GM18502 (cell line): Measurements from ENCODE around the gene WWOX.

ENCODE experiments used
- ATAC-seq: cut with Tn5 transposase; IDR thresholded peaks from one replicate; pipeline ENCODE4 v1.9.1; 2021; ENCODE audit warnings: mild to moderate bottlenecking; ENCODE audit not compliant: unreplicated experiment, poor library complexity

The WWOX gene

DNA sequence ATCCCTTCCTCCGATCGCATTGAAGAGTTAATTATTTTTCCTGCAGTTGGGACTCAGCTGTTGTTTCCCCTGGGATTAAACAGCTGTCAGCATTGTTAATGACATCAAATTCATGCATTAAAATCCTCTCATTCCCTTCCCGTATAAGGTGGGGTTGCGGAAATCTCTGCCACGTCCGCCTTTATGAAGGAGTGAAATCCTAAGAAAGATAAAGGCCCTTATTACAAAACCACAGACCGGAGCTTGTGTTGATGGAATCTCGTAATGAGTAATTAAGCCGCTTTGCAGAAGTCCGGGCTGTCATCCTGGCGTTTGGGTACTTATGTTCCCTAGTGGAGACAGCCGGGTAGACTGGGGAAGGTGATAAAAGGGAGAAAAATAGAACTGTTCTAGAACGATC lies 873.5 kb downstream of the WWOX start:
- no peak for ATAC-seq

GRCh38 chr16:78976212-78976611 lies 876.8 kb downstream of the WWOX start:
- ATAC-seq, result no peak

GRCh38 chr16:78980825-78981224 lies 881.4 kb downstream of the WWOX start:
- no peak for ATAC-seq

GRCh38 chr16:78982096-78982744 lies 882.8 kb downstream of the WWOX start:
- ATAC-seq, result no peak

DNA sequence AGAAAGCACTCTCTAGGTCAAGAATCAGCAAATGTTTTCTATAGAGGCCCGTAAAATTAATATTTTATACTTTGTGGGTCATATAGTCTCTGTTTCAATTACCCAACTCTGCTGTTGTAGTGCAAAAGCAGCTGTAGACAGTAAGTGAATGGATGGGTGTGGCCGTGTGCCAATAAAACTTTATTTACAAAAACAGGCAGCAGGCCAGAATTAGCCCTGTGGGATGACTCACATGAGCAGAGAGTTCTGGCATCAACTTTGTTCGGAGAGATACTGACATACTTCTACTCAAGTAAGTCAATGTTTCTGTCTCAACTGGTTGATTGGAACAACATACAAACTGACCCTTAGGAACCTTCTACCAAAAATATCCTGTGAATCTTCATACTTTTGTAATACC lies 884.9 kb downstream of the WWOX start:
- ATAC-seq, result no peak

DNA sequence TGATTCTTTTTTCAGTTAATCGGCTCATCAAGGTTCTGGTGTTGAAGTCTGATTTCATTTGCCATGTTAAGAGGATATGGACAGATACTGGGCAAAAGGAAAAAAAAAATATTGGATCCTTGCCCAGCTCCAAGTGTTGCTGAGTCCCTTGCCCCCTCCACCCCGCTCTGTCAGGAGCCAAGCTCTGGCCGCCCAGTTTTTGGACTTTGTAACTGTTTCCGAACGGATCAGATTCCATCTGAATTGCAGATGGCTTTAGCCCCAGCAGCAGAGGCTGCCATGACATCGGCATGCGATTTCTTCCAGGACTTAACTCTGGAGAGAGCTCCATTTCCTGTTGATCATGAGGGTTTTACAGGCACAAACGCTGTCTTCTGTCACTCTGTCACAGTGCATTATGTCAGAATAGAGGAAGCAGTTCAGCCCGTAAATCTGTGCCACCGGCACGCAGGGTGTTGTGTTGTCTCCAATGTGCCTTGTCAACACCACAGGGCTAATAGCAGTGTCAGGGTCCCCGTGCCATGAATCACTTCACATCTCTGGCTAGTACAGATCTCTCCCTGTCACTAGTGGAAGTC lies 885.5 kb downstream of the WWOX start:
- ATAC-seq, result no peak

GRCh38 chr16:78985716-78986605 lies 886.5 kb downstream of the WWOX start:
- ATAC-seq, result no peak

GRCh38 chr16:78987666-78988065 lies 888.2 kb downstream of the WWOX start:
- ATAC-seq, result no peak

DNA sequence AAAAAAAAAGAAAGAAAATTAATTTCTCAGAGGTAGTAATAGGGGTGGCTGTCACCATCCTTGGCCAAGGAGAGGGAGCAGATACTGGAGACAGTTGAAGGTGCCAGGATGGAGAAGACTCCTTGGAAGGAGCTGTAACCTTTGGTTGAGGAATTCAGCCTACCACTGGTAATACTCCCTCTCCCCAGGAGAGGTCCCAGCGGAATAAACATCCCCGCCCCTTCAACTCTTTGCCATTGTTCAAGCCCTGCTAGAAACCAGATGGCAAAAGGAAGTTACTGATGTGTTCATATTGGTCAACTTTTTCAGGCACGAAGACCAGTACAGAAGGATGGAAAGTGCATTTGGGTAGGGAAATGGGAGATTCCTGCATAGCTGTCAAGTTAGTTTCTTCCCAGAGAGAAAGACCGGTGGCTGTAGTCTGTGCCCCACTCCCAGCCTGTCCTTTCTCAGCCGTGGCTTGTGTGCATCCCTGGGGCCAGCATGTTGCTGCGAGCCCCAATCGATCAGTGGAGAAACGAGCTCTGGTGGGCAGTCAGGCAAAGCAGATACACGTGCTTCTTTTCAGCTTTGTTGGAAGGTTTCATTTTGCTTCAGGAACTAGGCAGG lies 889.0 kb downstream of the WWOX start:
- no peak for ATAC-seq

DNA sequence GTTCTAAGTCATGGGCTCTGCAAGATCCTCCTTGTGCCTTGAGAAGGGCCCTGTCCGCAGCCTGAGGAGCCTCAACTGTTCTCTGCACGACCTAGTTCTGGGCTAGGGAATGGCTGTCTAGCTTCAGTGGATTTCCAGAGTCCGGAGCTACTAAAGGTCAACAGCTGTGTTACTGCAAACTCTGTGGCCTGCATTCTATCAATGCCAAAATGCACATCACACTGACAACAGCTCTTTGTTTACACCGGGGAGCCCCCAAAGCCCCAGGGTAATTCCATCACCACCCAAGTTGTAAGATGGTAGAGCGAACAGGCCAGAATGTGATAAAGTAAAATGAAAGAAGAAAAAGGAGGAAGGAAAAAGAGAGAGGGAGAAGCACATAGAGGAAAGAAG lies 890.9 kb downstream of the WWOX start:
- ATAC-seq, result peak; percentile 25

DNA sequence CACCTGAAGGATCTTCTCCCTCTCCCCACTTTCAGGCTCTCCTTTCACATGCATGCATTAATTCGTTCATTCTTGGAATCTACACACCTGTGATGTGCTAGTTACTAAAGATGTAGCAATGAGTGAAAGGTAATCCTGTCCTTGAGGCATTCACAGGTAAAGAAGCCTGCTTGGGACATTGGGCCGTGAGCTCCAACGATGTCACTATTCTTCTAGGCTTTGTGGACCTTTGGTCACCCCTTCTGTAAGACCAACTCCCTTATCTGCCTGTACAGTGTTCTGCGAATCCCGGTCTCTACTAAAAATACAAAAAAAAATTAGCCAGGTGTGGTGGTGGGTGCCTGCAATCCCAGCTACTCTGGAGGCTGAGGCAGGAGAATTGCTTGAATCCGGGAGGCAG lies 892.5 kb downstream of the WWOX start:
- ATAC-seq, result no peak

- ATAC-seq, result no peak
These were observed 893.9 kb downstream of the WWOX start for GRCh38 chr16:78993346-78993745.

- no peak for ATAC-seq
These were observed 894.8 kb downstream of the WWOX start for GRCh38 chr16:78994135-78994745.

DNA sequence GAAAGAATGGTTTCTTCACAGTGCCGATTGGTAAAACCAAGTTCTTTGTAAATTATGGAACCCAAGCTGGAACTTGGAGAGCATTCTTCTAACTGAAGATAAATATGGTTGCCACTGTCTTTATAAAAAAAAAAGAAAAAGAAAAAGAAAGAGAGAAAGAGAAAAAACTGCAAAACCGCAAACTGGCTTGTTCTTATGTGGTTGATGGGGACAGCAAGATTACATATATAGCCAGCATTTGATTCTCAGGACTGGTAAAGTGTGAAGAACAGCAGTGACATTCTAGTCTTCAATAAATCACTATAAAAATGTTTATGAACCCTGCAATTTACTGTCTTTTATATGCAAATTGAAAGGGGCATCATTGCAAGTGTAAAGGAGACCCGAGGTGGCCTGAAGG lies 896.0 kb downstream of the WWOX start:
- no peak for ATAC-seq

- ATAC-seq, result no peak
These were observed 897.3 kb downstream of the WWOX start for GRCh38 chr16:78996790-78997189.

GRCh38 chr16:78998879-78999278 lies 899.4 kb downstream of the WWOX start:
- ATAC-seq, result no peak

GRCh38 chr16:79001156-79001967 lies 901.9 kb downstream of the WWOX start:
- ATAC-seq, result no peak

DNA sequence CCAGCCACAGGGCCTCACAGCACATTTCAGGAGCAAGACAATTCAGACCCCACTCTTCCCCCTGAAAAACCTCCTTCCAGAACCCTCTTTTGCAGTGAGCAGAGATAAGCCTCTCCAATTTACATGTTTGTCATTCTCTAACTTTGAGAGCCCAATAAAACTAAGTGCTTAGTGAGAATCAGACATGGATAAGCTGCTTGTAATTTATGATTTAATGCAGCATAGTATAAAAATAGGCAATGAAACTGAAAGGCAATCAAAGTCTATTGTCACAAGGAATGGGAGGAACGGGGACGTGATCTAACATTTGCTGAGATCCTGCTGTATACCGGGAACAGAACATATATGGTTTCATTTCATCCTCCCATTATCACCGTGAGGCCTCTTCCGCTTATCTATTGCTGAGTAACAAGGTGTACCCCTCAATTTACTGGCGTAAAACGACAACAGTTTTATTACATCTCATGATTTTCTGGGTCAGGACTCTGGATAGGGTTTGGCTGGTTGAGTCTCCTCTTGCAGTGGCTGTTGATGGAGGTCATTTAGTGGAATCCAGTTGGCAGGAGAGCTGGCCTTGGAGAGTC lies 903.7 kb downstream of the WWOX start:
- no peak for ATAC-seq

DNA sequence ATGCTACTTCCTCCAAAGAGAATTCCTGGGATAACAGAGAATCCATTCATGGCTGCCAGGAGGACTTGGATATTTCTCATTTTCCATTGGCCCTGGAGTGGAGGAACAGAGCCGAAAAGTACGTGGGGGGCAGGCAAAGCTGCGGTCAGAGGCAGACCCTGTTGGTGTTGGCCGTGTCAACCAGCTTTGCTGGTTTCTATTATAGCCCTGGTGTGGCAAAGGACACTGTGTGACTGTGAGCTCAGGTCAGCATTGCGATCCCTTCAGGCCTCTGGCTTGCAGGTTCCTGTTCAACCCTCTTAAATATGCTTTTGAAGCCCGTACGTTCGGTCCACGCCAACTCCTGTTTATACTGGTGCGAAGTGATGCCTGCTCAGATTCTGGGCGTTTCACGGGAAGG lies 904.9 kb downstream of the WWOX start:
- ATAC-seq, result no peak
